SK-N-SH treated with all-trans-retinoic acid at 6 μM for 48 hours (cell line): Measurements from ENCODE around the gene ABCB10.

Experiments
- CREB5 ChIP-seq: fragments of 250-450 bp; sonication (Bioruptor Pico); IDR thresholded peaks from 2 replicates; pipeline ENCODE4 v1.5.1; 2020; ENCODE audit warnings: low read depth, mild to moderate bottlenecking, moderate library complexity
- CSDC2 ChIP-seq: fragments of 250-450 bp; sonication (Bioruptor Pico); IDR thresholded peaks from 2 replicates; pipeline ENCODE4 v1.5.0; 2020; ENCODE audit warnings: mild to moderate bottlenecking, moderate library complexity
- CSRNP3 ChIP-seq: fragments of 250-450 bp; sonication (Bioruptor Pico); IDR thresholded peaks from 2 replicates; pipeline ENCODE4 v1.5.1; 2021; ENCODE audit warnings: mild to moderate bottlenecking, moderate library complexity
- ESRRG ChIP-seq: fragments of 250-450 bp; sonication (Bioruptor Pico); IDR thresholded peaks from 2 replicates; pipeline ENCODE4 v1.6.1; 2021; ENCODE audit warnings: mild to moderate bottlenecking
- GLIS3 ChIP-seq: fragments of 250-450 bp; sonication (Bioruptor Pico); IDR thresholded peaks from 2 replicates; pipeline ENCODE4 v1.5.0; 2020; ENCODE audit warnings: mild to moderate bottlenecking, moderate library complexity
- ISL1 ChIP-seq: fragments of 250-450 bp; sonication (Bioruptor Pico); IDR thresholded peaks from 2 replicates; pipeline ENCODE4 v2.1.2; 2022; ENCODE audit warnings: mild to moderate bottlenecking, moderate library complexity
- OSR1 ChIP-seq: fragments of 250-450 bp; sonication (Bioruptor Pico); IDR thresholded peaks from 2 replicates; pipeline ENCODE4 v1.8.0; 2022; ENCODE audit warnings: moderate library complexity, mild to moderate bottlenecking, inconsistent platforms
- PATZ1 ChIP-seq: fragments of 250-450 bp; sonication (Bioruptor Pico); IDR thresholded peaks from 2 replicates; pipeline ENCODE4 v1.8.0; 2020; ENCODE audit warnings: mild to moderate bottlenecking, moderate library complexity, borderline replicate concordance
- POU6F1 ChIP-seq: fragments of 250-450 bp; sonication (Bioruptor Pico); IDR thresholded peaks from 2 replicates; pipeline ENCODE4 v1.8.0; 2021; ENCODE audit warnings: low read depth, mild to moderate bottlenecking, moderate library complexity, borderline replicate concordance
- TCF4 ChIP-seq: fragments of 250-450 bp; sonication (Bioruptor Pico); IDR thresholded peaks from 2 replicates; pipeline ENCODE4 v1.8.0; 2021; ENCODE audit warnings: mild to moderate bottlenecking, moderate library complexity, borderline replicate concordance
- ZC3H10 ChIP-seq: fragments of 250-450 bp; sonication (Bioruptor Pico); IDR thresholded peaks from 2 replicates; pipeline ENCODE4 v1.5.1; 2021; ENCODE audit warnings: mild to moderate bottlenecking, moderate library complexity
- ZFP3 ChIP-seq: fragments of 250-450 bp; sonication (Bioruptor Pico); IDR thresholded peaks from 2 replicates; pipeline ENCODE4 v1.5.0; 2020; ENCODE audit warnings: mild to moderate bottlenecking, moderate library complexity
- ZNF70 ChIP-seq: fragments of 450-650 bp; formaldehyde crosslinking; IDR thresholded peaks from 2 replicates; pipeline ENCODE4 v1.5.0; 2020; ENCODE audit warnings: mild to moderate bottlenecking, moderate library complexity
- ZNF8 ChIP-seq: fragments of 450-650 bp; formaldehyde crosslinking; IDR thresholded peaks from 2 replicates; pipeline ENCODE4 v1.5.0; 2020; ENCODE audit warnings: mild to moderate bottlenecking, moderate library complexity

GRCh38 chr1:229514578-229515275 lies 43.8 kb downstream of the ABCB10 start:
- TF ChIP-seq PATZ1 (CRISPR knock-in tag) (no peak), CSDC2 (CRISPR knock-in tag) (no peak), ZFP3 (no peak), CSRNP3 (CRISPR knock-in tag) (no peak), ZNF8 (CRISPR knock-in tag) (no peak), GLIS3 (CRISPR knock-in tag) (no peak), CREB5 (CRISPR knock-in tag) (no peak), TCF4 (CRISPR knock-in tag) (no peak), ISL1 (CRISPR knock-in tag) (no peak), POU6F1 (CRISPR knock-in tag) (no peak), OSR1 (no peak), ZC3H10 (no peak), ZNF70 (no peak), ESRRG (no peak)
